Bronchial epithelial cell (primary cell): Measurements from ENCODE around the gene MTHFD2. TPM values are rescaled to one million over a fixed set of nuclear protein-coding genes. Genes with fewer than 3 reads are reported as not detected.
A peak's percentile ranks its signal among the peaks of the same experiment; 100 is the strongest.

Experiments used
- DNase-seq: peaks from one replicate; pipeline ENCODE4 v3.0.0-alpha.2; 2010; ENCODE audit warnings: low read depth
- FAIRE-seq: peaks from 2 replicates; lab custom pipeline; 2011; peaks lifted over from hg19 to GRCh38; lab: Jason Lieb, UNC
- H3K27me3 ChIP-seq: 2 replicates; pipeline ENCODE4 v1.5.1; 2011; ENCODE audit warnings: low read length; ENCODE audit not compliant: control insufficient read depth, insufficient read depth
- H3K36me3 ChIP-seq: 2 replicates; pipeline ENCODE4 v1.5.1; 2011; ENCODE audit warnings: low read length; ENCODE audit not compliant: control insufficient read depth, insufficient read depth
- H3K4me3 ChIP-seq: 2 replicates; pipeline ENCODE4 v1.5.1; 2011; ENCODE audit warnings: mild to moderate bottlenecking, low read depth, low read length, control low read depth
- total RNA-seq: library from RNA; depleted of rRNA; stranded (reverse); fragments of >200 nt; gene quantifications from 2 replicates; pipeline ENCODE4 v1.2.1, GENCODE V29; 2014
- TF ChIP-seq, protein P1 (sequence below): IDR thresholded peaks from 2 replicates; pipeline ENCODE4 v1.5.1; 2011; ENCODE audit warnings: mild to moderate bottlenecking, moderate library complexity, low read length, control low read depth, inconsistent platforms; ENCODE audit not compliant: insufficient read depth, severe bottlenecking

MTHFD2 gene
- total RNA-seq, 1 donor from 2014 or later = 305 TPM

DNA sequence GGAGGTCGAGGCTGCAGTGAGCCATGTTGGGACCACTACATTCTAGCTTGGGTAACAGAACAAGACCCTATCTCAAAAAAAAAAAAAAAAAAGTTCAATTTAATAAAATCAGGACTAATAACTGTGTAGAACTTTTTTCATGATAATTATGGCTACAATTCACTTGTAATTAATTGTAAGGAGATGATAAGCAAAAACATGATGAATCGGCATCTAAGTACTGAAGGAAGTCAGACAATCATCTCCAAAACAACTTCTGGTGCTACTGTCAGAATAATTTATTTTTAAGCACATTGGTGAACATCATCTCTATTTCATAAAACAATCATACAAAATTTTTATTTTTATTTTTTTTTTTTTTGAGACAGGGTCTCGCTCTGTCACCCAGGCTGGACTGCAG is 9.7 kb upstream of the MTHFD2 start:
- no peak for FAIRE-seq
- no peak for DNase-seq
- Histone ChIP-seq H3K27me3 (no peaks in the 10 kb centered on the region), H3K36me3 (no peaks in the 10 kb centered on the region), H3K4me3 (no peak overlapping the region)
- TF ChIP-seq, protein P1, sequence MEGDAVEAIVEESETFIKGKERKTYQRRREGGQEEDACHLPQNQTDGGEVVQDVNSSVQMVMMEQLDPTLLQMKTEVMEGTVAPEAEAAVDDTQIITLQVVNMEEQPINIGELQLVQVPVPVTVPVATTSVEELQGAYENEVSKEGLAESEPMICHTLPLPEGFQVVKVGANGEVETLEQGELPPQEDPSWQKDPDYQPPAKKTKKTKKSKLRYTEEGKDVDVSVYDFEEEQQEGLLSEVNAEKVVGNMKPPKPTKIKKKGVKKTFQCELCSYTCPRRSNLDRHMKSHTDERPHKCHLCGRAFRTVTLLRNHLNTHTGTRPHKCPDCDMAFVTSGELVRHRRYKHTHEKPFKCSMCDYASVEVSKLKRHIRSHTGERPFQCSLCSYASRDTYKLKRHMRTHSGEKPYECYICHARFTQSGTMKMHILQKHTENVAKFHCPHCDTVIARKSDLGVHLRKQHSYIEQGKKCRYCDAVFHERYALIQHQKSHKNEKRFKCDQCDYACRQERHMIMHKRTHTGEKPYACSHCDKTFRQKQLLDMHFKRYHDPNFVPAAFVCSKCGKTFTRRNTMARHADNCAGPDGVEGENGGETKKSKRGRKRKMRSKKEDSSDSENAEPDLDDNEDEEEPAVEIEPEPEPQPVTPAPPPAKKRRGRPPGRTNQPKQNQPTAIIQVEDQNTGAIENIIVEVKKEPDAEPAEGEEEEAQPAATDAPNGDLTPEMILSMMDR = no peak

DNA sequence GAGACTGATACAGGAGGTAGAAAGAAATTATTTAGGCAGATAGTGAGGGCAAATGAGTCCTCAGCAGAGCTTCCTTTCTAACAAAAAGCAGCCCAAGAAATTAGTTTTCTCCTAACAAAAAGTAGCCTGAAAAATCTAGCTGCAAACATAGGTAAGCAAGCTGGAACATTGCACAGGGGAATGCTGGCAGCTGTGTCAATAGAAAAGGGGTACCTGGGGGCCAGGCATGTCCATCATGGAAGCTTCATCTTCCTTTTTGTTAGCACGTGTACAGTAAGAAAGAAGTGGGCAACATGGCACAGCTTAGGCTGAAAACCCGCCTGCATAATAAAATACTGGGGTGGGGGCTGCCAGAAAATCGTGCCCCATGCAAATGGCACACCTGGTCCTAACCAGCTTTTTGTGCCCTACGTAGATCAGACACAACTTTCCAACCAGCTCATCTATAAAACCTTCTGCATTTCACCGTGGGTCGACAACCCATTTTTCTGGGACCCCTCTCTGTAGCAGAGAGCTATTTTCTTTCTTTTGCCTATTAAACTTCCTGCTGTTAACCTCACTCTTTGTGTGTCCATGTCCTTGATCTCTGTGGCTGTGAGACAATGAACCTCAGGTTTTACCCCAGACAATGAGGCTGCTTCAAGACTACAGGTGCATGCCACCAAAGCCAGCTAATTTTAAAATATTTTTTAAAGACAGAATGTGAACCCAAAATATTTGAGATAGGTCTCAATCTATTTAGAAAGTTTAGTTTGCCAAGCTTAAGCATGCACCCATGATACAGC is 6.6 kb upstream of the MTHFD2 start:
- Histone ChIP-seq H3K4me3 (no peak overlapping the region), H3K36me3 (no peaks in the 10 kb centered on the region), H3K27me3 (no peaks in the 10 kb centered on the region)
- FAIRE-seq (no peak), DNase-seq (no peak)
- TF ChIP-seq, protein P1 = no peak

DNA sequence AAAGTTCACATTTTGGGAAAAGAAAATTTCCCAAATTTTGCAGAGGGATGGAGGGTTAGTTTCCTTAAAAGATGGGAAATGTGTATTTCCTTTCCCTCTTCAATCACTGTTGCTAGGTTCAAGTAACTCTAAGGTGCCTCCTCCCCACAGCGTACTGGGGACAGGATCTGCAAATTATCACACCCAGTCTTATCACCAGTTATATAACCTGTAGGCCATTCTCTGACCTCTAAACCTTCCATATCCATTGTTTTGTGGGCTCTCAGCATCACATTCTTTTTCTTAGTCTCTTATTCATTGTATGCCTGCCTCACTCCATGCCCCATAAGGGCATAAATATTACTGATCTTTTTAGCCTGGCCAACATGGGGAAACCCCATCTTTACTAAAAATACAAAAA is 3.6 kb upstream of the MTHFD2 start:
- DNase-seq = no peak
- FAIRE-seq = no peak
- TF ChIP-seq, protein P1 = no peak
- Histone ChIP-seq H3K4me3 (no peak overlapping the region), H3K27me3 (no peaks in the 10 kb centered on the region), H3K36me3 (no peaks in the 10 kb centered on the region)

DNA sequence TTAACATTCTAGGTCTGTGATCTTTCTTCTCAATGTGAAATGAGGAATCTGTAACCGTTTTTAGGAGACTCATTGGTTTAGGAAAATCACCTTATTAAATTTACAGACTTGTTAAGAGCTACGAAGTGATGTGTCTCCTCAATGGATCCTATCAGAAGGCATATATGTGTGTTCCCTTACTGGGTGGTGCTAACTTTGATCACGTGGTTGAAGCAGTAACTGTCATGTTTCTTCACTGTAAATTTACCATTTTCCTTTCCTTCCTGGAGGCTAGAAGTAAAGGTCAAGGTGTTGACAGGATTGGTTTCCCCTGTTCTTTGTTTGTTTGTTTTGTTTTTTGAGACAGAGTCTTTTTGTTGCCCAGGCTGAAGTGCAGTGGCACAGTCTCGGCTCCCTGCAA is 1.4 kb upstream of the MTHFD2 start:
- H3K27me3 ChIP-seq = no peaks in the 10 kb centered on the region
- DNase-seq (no peak), FAIRE-seq (no peak)
- TF ChIP-seq, protein P1 = no peak
- H3K4me3 ChIP-seq = no peak overlapping the region
- no peaks in the 10 kb centered on the region for H3K36me3 ChIP-seq

DNA sequence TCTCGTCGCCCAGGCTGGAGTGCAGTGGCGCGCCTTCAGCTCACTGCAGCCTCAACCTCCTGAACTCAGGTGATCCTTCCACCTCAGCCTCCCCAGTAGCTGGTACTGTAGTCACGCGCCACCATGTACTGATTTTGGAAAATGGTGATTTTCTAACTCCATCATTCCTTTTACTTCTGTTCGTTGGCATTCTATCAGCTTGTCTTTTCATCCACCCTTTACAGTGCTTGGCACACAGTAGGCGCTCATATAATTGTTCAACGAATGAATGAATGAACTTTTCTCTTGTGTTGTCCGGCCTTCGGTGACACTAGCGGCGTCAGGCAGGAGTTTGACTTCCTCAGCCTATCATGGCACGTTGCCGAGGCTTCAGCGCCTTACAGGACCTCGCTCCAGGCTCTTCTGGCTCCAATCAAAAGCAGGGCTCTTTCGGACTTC is 373 bp upstream of the MTHFD2 start:
- Histone ChIP-seq H3K36me3 (peaks cover 1% of the 10 kb centered on the region), H3K4me3 (peak overlapping the region; percentile 85), H3K27me3 (no peaks in the 10 kb centered on the region)
- DNase-seq = no peak
- TF ChIP-seq, protein P1 = no peak
- FAIRE-seq = no peak

DNA sequence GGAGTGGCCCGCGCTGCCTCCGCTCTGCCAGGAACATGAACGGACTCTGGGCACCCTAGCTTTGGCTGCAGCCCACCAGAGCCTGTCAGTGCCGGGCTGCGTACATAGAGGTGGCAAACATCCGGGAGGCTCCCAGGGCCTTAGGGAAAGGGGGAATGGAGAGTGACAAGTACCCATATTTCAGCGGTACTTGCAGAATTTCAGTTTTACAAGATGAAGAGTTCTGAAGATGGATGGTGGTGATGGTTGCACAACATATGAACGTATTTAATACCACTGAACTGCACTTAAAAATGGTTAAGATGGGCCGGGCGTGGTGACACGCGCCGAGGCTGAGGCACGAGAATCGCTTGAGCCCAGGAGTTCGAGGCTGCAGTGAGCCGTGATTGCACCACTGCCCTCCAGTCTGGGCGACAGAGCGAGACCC is 873 bp downstream of the MTHFD2 start:
- TF ChIP-seq, protein P1 = no peak
- H3K27me3 ChIP-seq = no peaks in the 10 kb centered on the region
- DNase-seq (no peak), FAIRE-seq (no peak)
- H3K4me3 ChIP-seq = peak overlapping the region; percentile 85
- peaks cover 1% of the 10 kb centered on the region for H3K36me3 ChIP-seq
